HG02763 (cell line): Measurements from ENCODE around the gene APLP1.
"Not testable (repeated sequence)": the region's sequence is repeated elsewhere in the genome, so short reads cannot be mapped to it uniquely, and the experiment has no call there.

Experiments used
- ATAC-seq: cut with Tn5 transposase; IDR thresholded peaks from one replicate; pipeline ENCODE4 v1.9.1; 2021; ENCODE audit warnings: mild to moderate bottlenecking, moderate library complexity; ENCODE audit not compliant: unreplicated experiment

APLP1 gene

DNA sequence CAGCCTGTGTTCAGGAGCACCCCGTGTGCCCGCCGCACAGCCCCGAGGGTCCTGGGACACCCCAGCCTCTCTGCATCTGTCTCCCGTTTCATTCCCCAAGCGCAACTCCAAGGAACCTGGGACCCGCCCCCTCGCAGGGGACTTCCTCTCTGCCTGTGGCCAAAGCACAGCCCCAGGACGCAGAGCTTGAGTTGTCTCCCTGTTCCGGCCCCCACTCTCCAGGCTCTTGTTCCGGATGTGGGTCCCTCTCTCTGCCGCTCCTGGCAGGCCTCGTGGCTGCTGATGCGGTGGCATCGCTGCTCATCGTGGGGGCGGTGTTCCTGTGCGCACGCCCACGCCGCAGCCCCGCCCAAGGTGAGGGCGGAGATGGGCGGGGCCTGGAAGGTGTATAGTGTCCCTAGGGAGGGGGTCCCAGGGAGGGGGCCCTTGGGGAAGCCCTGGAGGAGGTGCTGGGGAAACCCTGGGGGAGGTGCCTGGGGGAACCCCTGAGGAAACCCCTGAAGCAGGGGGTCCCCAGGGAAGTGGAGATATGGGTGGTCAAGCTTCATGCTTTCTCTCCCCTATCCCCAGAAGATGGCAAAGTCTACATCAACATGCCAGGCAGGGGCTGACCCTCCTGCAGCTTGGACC lies 35.3 kb downstream of the APLP1 start:
- ATAC-seq = peak; percentile 42

DNA sequence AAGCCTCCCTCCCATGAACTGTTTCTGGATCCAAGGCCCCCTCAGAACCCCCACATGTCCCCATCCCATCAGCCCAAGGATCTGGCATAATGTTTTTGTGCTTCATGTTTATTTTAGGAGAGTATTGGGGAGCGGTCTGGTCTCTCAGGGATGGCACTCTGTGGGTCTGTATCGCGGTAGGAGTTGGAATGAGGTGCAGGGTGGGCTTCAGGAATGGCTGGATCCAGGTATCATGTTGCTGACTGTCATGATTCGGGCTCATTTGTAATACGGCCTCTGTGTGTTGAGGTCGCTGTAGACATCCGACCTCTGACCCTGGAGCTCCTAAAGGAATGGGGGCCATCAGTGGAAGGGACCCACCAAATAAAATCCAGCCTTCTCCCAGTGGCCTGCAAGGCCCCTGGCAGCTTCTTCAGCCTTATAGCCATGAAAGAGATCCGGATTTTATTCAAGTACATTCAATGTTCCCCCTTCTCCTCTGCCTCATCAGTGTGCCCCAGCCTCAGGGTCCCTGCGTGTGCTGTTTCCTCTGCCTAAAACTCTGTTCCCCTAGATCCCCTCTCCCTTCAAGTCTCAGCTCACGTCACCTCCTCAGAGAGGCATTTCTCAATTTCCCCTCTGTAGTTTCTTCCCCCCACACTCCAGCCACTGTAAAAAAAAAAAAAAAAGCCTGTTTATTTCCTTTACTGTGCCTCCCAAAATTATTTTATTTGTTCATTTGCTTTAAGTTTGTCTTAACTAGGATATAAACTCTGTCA lies 36.1 kb downstream of the APLP1 start:
- ATAC-seq = no peak

DNA sequence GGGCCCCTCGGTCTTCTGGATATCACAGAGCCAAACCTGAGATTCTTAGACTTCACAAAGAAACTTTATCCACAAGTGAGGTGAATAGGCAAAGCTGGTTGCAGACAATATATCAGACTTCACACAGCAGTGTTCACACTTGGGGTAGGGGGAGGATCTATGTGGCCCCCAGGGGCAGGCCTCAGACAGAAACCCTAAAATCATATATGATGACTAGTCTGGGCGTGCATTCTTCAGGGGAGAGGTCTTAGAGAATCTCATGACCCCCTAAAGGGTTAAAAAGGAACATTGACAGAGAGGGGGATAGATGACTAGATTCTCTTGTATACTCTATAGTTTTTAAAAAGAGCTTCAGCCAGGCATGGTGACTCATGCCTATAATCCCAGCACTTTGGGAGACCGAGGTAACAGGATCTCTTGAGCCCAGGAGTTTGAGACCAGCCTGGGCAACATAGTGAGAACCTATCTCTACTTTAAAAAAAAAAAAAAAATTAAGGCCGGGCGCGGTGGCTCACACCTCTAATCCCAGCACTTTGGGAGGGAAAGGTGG lies 36.9 kb downstream of the APLP1 start:
- no peak for ATAC-seq

DNA sequence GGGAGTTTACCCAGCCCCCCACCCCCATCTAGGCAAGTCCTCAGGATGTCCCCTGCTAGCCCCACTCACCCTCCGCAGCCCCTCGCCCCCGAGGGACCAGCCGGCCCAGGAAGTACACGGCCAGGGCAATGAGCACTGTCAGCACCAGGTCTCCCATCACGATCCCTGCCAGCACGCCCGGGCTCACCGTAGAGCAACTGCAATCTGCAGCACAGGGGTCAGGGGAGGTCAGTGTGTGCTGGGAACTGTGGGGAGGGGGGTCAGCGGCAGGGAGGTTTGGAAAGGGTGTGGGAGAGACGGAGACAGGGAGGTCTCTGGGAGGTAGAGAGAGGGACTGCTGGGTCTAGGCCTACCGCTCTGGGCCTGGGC lies 39.0 kb downstream of the APLP1 start:
- ATAC-seq = no peak

DNA sequence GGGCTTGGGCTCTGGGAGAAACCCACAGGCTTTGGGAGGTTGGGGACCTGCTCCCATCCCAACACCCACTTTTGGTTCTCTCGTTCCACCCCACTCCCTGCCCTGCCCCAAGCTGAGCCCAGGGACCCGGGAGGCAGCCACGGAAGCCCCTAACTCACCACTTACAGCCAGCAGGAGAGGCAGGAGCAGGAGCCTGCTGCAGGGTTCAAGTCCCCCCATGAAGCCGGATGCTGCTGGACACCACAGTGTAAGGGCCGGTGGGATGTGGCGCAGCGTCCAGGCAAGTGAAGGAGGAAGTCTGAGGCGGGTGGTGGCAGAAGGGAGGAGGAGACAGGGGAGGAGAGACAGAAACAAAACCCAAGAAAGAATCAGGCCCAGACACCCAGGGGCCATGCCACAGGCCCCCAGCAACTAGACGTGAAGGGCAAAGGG lies 39.7 kb downstream of the APLP1 start, which contains the start of gene TYROBP:
Gene TYROBP (minus strand): TSS at position 286 of the 432 bp plus-strand sequence. CDS start 67 bp downstream, at position 219.
- ATAC-seq = no peak

DNA sequence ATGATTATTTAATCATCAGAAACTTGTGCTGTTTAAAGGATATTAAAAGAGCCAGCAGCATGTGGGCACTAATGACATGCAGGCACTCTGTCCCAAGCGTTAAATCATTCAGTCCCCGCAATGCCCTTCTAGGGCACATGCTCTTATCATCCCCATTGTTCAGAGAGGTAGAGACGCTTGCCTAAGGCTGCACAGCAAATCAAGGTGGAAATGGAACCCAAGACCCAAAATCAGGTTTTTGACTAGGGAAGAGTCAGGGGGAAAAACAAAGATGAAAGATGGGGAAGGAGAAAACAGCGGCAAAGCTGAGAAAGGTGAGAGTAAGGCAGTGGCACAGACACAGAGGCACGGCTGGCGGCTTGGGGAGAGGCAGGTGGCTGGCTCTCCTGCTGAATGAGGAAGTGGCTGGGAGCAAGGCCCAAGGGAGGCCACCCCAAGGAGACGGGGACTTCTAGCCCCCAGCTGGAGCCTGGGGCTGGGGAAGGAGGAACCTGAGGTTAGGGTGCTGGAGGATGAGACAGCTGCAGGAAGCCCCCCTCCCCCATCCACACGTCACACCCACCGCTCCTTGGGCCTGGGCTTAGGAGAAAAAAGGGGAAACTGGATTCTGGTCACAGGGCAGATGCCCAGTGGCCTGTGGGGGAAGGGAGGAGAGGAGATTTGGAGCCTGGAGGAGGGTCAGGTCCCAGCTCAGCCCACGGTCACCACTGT lies 40.8 kb downstream of the APLP1 start:
- peak; percentile 41 for ATAC-seq

DNA sequence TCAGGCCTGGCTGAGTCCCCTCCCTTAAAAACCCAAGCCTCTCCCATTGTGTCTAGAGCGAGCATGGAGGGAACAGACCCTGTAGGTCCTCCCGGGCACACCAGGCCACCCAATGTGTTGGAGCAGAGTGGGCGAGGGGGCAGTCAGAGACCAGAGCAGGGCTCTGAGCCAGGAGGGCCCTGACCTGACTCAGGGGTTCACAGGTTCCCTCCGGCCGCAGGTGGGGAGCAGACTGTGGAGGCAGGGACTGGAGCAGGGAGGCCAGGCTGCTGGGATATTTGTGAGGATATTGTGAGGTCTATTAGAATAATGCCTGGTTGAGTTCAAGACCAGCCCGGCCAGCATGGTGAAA lies 41.3 kb downstream of the APLP1 start:
- no peak for ATAC-seq

DNA sequence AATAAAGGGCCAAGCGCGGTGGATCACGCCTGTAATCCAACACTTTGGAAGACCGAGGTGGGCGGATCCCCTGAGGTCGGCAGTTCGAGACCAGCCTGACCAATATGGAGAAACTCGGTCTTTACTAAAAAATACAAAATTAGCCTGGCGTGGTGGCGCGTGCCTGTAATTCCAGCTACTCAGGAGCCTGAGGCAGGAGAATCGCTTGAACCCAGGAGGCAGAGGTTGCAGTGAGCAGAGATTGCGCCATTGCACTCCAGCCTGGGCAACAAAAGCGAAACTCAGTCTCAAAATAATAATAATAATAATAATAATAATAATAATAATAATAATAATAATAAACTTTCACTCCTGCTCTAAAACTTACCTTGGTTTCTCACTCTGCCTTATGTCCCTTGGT lies 42.0 kb downstream of the APLP1 start:
- not testable (repeated sequence) for ATAC-seq

DNA sequence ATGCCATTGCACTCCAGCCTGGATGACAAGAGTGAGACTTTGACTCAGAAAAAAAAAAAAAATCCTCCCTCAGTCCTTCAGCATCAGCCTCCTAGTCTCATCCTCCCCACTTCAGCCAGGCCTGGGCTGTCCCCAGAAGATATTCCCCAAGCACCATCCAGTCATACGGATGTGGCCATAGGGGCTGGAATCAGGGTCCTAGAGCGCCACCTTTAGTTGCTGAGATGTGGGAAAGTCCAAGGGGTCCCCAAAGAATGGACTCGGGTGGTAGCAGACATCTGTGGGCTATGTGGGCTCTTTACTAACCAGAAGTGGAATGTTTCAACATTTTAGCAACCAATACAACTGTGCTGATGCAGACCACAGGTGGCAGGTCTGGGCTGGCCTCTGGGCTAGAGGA lies 42.8 kb downstream of the APLP1 start:
- no peak for ATAC-seq

DNA sequence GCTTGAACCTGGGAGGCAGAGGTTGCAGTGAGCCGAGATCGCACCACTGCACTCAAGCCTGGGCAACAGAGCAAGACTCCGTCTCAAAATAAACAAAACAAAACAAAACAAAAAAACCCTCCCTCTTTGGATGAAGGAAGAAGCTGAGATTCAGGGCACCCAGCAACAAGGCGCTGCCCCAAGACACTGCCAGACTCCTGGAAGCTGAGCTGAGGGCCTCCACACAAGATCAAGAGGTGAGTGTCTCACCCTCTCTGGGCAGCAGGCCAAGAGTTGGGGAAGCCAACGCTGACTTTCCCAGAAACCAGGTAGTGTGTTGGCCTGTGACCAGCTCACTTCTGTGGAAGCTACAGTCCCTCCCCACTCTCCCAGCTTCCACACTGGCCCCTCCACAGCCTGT lies 43.4 kb downstream of the APLP1 start:
- ATAC-seq = no peak

DNA sequence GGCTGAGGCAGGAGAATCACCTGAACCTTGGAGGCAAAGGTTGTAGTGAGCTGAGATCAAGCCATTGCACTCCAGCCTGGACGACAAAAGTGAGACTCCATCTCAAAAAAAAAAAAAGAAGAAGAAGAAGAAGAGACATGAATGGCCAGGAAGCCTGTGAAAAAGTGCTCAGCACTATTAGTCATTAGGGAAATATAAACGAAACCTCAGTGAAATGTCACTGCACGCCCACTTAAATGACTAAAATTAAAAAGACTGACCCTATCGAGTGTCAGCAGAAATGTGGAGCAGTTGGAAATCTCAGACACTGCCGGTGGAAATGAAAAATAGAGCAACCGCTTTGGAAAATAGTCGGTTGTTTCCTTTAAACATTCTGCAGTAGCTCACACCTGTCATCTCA lies 45.2 kb downstream of the APLP1 start:
- ATAC-seq = no peak

DNA sequence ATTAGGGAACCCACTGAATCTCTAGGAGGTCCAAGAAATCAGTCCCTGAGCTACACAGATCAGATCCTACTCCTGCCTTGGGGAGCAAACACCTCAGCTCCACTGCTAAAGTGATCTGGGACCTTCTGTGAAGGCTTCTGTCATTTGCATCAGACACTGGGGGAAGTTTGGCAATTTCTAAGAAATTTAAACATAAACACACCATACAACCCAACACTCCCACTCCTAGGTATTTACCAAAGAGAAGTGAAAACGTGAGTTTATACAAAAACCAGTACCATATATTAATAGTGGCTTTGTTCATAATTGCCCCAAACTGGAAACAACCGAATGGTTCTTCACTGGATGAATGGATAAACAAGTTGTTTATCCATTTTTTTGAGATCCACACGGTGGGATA lies 47.1 kb downstream of the APLP1 start:
- no peak for ATAC-seq

DNA sequence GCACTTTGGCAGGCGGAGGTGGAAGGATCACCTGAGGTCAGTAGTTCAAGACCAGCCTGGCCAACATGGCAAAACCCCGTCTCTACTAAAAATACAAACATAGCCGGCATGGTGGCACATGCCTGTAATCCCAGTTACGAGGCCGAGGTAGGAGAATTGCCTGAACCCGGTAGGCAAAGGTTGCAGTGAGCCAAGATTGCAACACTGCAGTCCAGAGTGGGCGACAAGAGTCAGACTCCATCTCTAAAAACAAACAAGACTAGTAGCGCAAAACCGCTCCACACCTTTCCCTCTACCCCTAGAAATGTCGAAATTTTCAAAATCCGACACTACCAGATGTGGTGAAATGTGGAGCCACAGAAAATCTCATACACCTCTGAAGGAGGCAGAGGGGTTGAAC lies 50.9 kb downstream of the APLP1 start:
- ATAC-seq = no peak

DNA sequence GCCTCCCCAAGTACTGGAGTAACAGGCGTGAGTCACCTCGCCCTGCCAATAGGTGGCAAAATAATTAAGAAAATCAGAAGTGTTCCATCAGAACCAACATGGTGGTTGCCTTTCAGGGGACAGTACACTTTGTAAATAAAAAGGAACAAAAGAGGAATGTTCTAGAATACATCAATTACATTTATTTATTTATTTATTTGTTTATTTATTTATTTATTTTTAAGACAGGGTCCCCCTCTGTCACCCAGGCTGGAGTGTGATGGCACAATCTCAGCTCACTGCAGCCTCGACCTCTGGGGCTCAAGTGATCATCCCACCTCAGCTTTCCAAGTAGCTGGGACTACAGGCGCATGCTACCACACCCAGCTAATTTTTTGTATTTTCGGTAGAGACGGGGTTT lies 52.6 kb downstream of the APLP1 start:
- ATAC-seq = no peak

DNA sequence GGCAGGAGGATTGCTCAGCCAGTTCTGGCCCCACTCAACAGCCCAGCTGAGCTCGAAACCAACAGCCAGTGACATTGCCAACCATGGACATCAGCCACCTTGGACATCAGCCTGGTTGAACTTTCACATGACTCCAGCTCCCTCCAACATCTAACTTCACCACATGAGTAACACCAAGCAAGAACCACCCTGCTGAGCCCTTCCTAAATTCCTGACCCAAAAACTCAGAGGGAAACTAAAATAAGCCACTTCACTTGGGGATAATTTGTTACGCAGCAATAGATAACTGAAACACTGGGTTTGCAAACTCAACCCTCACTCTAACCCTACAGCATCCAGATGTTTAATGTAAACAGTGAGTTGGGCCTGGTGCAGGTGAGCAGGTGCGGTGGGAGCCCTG lies 57.1 kb downstream of the APLP1 start:
- no peak for ATAC-seq

DNA sequence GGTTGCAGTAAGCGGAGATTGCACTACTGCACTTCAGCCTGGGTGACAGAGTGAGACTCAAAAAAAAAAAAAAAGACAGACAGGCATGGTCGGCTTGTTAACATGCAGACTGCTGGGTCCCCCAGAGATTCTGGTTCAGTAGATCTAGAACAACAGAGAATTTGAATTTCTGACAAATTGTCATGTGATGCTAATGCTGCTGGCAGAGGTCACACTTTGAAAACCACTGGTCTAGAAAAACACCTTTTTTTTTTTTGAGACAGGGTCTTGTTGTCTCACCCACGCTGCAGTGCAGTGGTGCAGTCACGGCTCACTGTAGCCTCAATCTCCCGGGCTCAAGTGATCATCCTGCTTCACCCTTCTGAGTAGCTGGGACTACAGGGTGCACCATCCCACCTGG lies 60.1 kb downstream of the APLP1 start:
- no peak for ATAC-seq
